Smooth muscle cell (in vitro differentiated cells): Measurements from ENCODE around the gene WFIKKN1. TPM values are rescaled to one million over a fixed set of nuclear protein-coding genes. Genes with fewer than 3 reads are reported as not detected.
A peak's percentile ranks its signal among the peaks of the same experiment; 100 is the strongest.

Experiments used
- DNase-seq: peaks from one replicate; lab custom pipeline; 2025; ENCODE audit not compliant: unreplicated experiment; lab: John Stamatoyannopoulos, UW
- H2AFZ ChIP-seq: fragments of 200-600 bp; sonication (generic); 2 replicates; pipeline ENCODE4 v1.6.0; 2016; ENCODE audit warnings: antibody characterized with exemption, low read depth, mild to moderate bottlenecking
- H3F3A ChIP-seq: fragments of 200-600 bp; sonication (generic); 2 replicates; pipeline ENCODE4 v1.6.0; 2017; ENCODE audit warnings: antibody characterized with exemption, low read depth
- H3K27ac ChIP-seq: fragments of 200-600 bp; sonication (generic); 2 replicates; pipeline ENCODE4 v1.5.1; 2016; ENCODE audit warnings: low read depth, mild to moderate bottlenecking
- H3K27me3 ChIP-seq: fragments of 200-600 bp; sonication (generic); 2 replicates; pipeline ENCODE4 v1.6.1; 2016; ENCODE audit warnings: low read depth, mild to moderate bottlenecking
- H3K36me3 ChIP-seq: fragments of 200-600 bp; sonication (generic); 2 replicates; pipeline ENCODE4 v1.5.1; 2016; ENCODE audit warnings: low read depth
- H3K4me1 ChIP-seq: fragments of 200-600 bp; sonication (generic); 2 replicates; pipeline ENCODE4 v1.5.1; 2016; ENCODE audit warnings: low read depth
- H3K4me2 ChIP-seq: fragments of 200-600 bp; sonication (generic); 2 replicates; pipeline ENCODE4 v1.6.0; 2016; ENCODE audit warnings: mild to moderate bottlenecking
- H3K4me3 ChIP-seq: fragments of 200-600 bp; sonication (generic); 2 replicates; pipeline ENCODE4 v1.5.1; 2016; ENCODE audit warnings: mild to moderate bottlenecking
- H3K79me2 ChIP-seq: fragments of 200-600 bp; sonication (generic); 2 replicates; pipeline ENCODE4 v1.6.0; 2016; ENCODE audit warnings: low read depth, mild to moderate bottlenecking
- H3K9ac ChIP-seq: fragments of 200-600 bp; sonication (generic); 2 replicates; pipeline ENCODE4 v1.6.0; 2016; ENCODE audit warnings: low read depth
- H3K9me3 ChIP-seq: fragments of 200-600 bp; sonication (generic); replicated peaks from 2 replicates; pipeline ENCODE4 v1.5.1; 2016; ENCODE audit warnings: low read depth
- H4K20me1 ChIP-seq: fragments of 200-600 bp; sonication (generic); 2 replicates; pipeline ENCODE4 v1.6.0; 2016; ENCODE audit warnings: low read depth
- CTCF ChIP-seq: fragments of 200-600 bp; sonication (generic); IDR thresholded peaks from 2 replicates; pipeline ENCODE4 v1.5.1; 2017; ENCODE audit warnings: borderline replicate concordance, mild to moderate bottlenecking, antibody characterized with exemption; ENCODE audit not compliant: insufficient read depth, poor library complexity, severe bottlenecking
- WGBS: methylation state at CpG from one replicate; pipeline ENCODE4 v1.1.7; 2016; ENCODE audit warnings: low lambda C conversion rate; 5-methylcytosine and 5-hydroxymethylcytosine counted together
- polyA plus RNA-seq: library from polyadenylated mRNA; unstranded; fragments of >200 nt; fragmentation: Nextera tagmentation; extraction: Ambion mirVana; gene quantifications from 2 replicates; pipeline ENCODE4 v1.2.1, GENCODE V29; 2016
- total RNA-seq: library from RNA; depleted of rRNA; stranded (reverse); fragments of >200 nt; gene quantifications from 2 replicates; pipeline ENCODE4 v1.2.3, GENCODE V29; 2014

The WFIKKN1 gene
- total and polyA plus RNA-seq, 2 experiments from 2014 or later: 0.77 TPM; not detected in 1

DNA sequence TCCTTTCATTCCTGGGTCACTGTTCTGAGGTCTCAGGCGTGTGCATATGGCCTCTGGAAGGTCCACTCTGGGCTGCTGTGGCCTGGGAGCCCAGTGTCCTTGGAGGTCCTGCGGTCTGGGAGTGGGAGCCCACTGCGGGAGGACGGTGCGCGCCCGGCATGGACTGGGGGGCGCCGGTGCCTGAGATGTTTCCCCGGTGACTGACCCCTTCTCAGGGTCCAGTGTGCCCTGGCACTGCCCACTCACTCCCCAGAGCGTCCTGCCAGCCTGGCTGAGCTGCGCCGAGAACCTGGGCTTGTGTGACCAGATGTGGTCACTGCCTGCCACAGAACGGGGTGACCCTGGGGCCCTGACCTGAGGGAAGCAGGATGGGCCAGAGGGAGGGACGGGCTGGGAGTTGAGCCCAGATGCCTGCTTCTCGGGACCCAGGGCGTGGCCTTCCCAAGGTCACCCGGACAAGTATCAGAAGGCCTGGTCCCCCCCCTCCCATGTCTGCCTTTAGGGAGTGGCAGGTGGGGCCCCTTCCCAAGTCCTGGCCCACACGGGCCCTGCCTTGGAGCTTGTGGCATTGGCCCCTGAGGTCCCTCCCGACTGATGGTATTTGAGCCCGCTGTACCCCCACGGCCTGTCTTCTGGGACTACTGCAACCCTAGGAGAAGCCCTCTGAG, 43.6 kb downstream of the WFIKKN1 start:
- H4K20me1 ChIP-seq: peaks cover 24% of the 10 kb centered on the region
- DNase-seq: no peak
- no peaks in the 10 kb centered on the region for H3K9me3 ChIP-seq

GRCh38 chr16:674968-675883, 44.4 kb downstream of the WFIKKN1 start, which contains the start of gene RHBDL1:
Gene RHBDL1 (plus strand): TSS chr16:675671. CDS start chr16:675791, 120 bp downstream.
- TF ChIP-seq CTCF: no peak
- no peak within 1 kb of the TSS for H2AFZ ChIP-seq

More for the DNA sequence above, 43.6 kb downstream of the WFIKKN1 start:
- Histone ChIP-seq H3K4me1 (peaks cover 6% of the 10 kb centered on the region), H3K27ac (no peak overlapping the region), H3K4me2 (no peak overlapping the region), H3F3A (peaks cover 4% of the 10 kb centered on the region), H2AFZ (no peak overlapping the region), H3K27me3 (no peaks in the 10 kb centered on the region), H3K36me3 (no peaks in the 10 kb centered on the region), H3K4me3 (no peak overlapping the region), H3K79me2 (peaks cover 8% of the 10 kb centered on the region), H3K9ac (no peak overlapping the region)
- 90% methylated on average over 22 of the region's 22 CpGs for WGBS
- no peak for TF ChIP-seq CTCF

DNA sequence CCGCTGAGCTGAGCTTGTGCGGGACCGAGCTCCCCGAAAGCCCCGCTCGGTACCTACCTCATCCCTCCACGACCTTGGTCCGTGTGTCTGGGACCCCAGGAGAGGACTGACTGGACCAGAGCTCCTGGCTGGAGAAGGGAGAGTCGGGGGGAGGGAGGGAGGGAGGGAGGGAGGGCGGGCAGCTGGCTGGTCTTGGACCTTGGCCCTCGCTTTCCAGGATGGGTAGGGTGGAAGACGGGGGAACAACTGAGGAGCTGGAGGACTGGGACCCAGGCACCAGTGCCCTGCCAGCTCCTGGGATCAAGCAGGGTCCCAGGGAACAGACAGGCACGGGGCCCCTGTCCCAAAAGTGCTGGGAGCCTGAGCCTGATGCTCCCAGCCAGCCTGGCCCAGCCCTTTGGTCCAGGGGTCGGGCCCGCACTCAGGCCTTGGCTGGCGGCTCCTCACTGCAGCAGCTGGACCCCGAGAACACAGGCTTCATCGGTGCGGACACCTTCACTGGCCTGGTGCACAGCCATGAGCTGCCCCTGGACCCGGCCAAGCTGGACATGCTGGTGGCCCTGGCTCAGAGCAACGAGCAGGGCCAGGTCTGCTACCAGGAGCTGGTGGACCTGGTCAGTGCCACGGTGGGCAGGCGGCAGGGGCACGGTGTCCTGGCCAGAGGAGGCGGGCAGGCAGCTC, 45.2 kb downstream of the WFIKKN1 start:
- no peaks in the 10 kb centered on the region for H3K36me3 ChIP-seq
- H3K79me2 ChIP-seq: peaks cover 5% of the 10 kb centered on the region
- H3K9me3 ChIP-seq: no peaks in the 10 kb centered on the region
- H3K4me2 ChIP-seq: peak overlapping the region; percentile 88
- TF ChIP-seq CTCF: no peak
- no peaks in the 10 kb centered on the region for H3K27me3 ChIP-seq
- H3K9ac ChIP-seq: no peak overlapping the region
- no peak overlapping the region for H3K27ac ChIP-seq
- peak overlapping the region; percentile 44 for H3K4me3 ChIP-seq
- peaks cover 23% of the 10 kb centered on the region for H4K20me1 ChIP-seq
- peaks cover 9% of the 10 kb centered on the region for H3K4me1 ChIP-seq
- no peak overlapping the region for H2AFZ ChIP-seq
- H3F3A ChIP-seq: peaks cover 4% of the 10 kb centered on the region
- 82% methylated on average over 13 of the region's 25 CpGs for WGBS
- DNase-seq: no peak

More at GRCh38 chr16:674968-675883, 44.4 kb downstream of the WFIKKN1 start, which contains the start of gene RHBDL1:
- H3K27me3 ChIP-seq: no peaks in the 10 kb centered on the region
- peaks cover 6% of the 10 kb centered on the region for H3K4me1 ChIP-seq
- H4K20me1 ChIP-seq: peaks cover 16% of the 10 kb centered on the region
- DNase-seq: peak; percentile 30
- H3F3A ChIP-seq: peaks cover 4% of the 10 kb centered on the region
- H3K4me2 ChIP-seq: peak within 1 kb of the TSS; percentile 88
- H3K27ac ChIP-seq: no peak within 1 kb of the TSS
- H3K9me3 ChIP-seq: no peaks in the 10 kb centered on the region
- no peaks in the 10 kb centered on the region for H3K36me3 ChIP-seq
- H3K4me3 ChIP-seq: peak within 1 kb of the TSS; percentile 44
- no peak within 1 kb of the TSS for H3K9ac ChIP-seq
- 10% methylated on average over 40 of the region's 73 CpGs for WGBS
- no peaks in the 10 kb centered on the region for H3K79me2 ChIP-seq
